CD14-positive monocyte (primary cell): Measurements from ENCODE around the gene LRRC52. TPM values are rescaled to one million over a fixed set of nuclear protein-coding genes. Genes with fewer than 3 reads are reported as not detected.

Source experiments
- DNase-seq, 3 donors: peaks; one replicate each; pipeline ENCODE4 v3.0.0-alpha.2; 2011 to 2022
- H2AFZ ChIP-seq: 2 replicates; pipeline ENCODE4 v1.6.0; 2012; ENCODE audit warnings: mild to moderate bottlenecking, low read depth, low read length, inconsistent platforms; ENCODE audit not compliant: insufficient read depth, poor library complexity, severe bottlenecking
- H3K27ac ChIP-seq, 2 donors: 1 replicate in 1 of 2; 2 replicates in 1 of 2; pipeline ENCODE4 v1.5.1; 2012 to 2013; ENCODE audit warnings: low read length in 2 of 2, control low read depth in 1 of 2, inconsistent platforms in 1 of 2, low read depth in 1 of 2, mild to moderate bottlenecking in 1 of 2
- H3K27me3 ChIP-seq, 2 donors: one replicate each; pipeline versions ENCODE4 v1.6.0 to v1.6.1; 2011 to 2013; ENCODE audit warnings: low read length in 2 of 2; ENCODE audit not compliant: control insufficient read depth in 2 of 2, insufficient read depth in 2 of 2
- H3K36me3 ChIP-seq, 2 donors: replicated peaks in 1 of 2; 1 replicate in 1 of 2; 2 replicates in 1 of 2; pipeline versions ENCODE4 v1.5.1 to v1.6.1; 2012 to 2013; ENCODE audit warnings: low read length in 2 of 2, control low read depth in 1 of 2, inconsistent platforms in 1 of 2, mild to moderate bottlenecking in 1 of 2; ENCODE audit not compliant: insufficient read depth in 2 of 2, control insufficient read depth in 1 of 2
- H3K4me1 ChIP-seq, 2 donors: 1 replicate in 1 of 2; 2 replicates in 1 of 2; pipeline versions ENCODE4 v1.5.1 to v1.6.1; 2012 to 2013; ENCODE audit warnings: low read length in 2 of 2, control low read depth in 1 of 2, inconsistent platforms in 1 of 2, mild to moderate bottlenecking in 1 of 2, moderate library complexity in 1 of 2; ENCODE audit not compliant: insufficient read depth in 2 of 2, control insufficient read depth in 1 of 2
- H3K4me2 ChIP-seq: replicated peaks from 2 replicates; pipeline ENCODE3; 2012; ENCODE audit warnings: low read length, moderate library complexity, mild to moderate bottlenecking; ENCODE audit not compliant: poor library complexity, severe bottlenecking; ENCODE audit errors: extremely low read depth
- H3K4me3 ChIP-seq, 3 experiments: fragments of 200-600 bp in 1 of 3; sonication (generic) in 1 of 3; replicated peaks in 1 of 3; 1 replicate in 2 of 3; 2 replicates in 1 of 3; pipeline ENCODE4 v1.5.1; 2011 to 2013; ENCODE audit warnings: low read length in 3 of 3, mild to moderate bottlenecking in 3 of 3, control low read depth in 2 of 3, low read depth in 2 of 3, inconsistent platforms in 1 of 3, moderate library complexity in 1 of 3
- H3K79me2 ChIP-seq: 2 replicates; pipeline ENCODE4 v1.6.0; 2012; ENCODE audit warnings: mild to moderate bottlenecking, control low read depth, inconsistent platforms, low read length, moderate library complexity; ENCODE audit not compliant: insufficient read depth
- H3K9ac ChIP-seq: 2 replicates; pipeline ENCODE4 v1.6.0; 2017; ENCODE audit warnings: low read length, mild to moderate bottlenecking; ENCODE audit not compliant: insufficient read depth, poor library complexity, severe bottlenecking
- H3K9me3 ChIP-seq, 2 donors: replicated peaks in 1 of 2; 1 replicate in 1 of 2; 2 replicates in 1 of 2; pipeline versions ENCODE4 v1.5.1 to v1.6.1; 2012 to 2013; ENCODE audit warnings: low read length in 2 of 2, control low read depth in 1 of 2; ENCODE audit not compliant: control insufficient read depth in 1 of 2, insufficient read depth in 1 of 2
- H4K20me1 ChIP-seq: 2 replicates; pipeline ENCODE4 v1.6.0; 2012; ENCODE audit warnings: mild to moderate bottlenecking, low read length, control low read depth, moderate library complexity; ENCODE audit not compliant: insufficient read depth
- H3K27ac Mint-ChIP-seq, 7 donors: one replicate each; pipeline ENCODE4 v1.8.0; 2020; ENCODE audit warnings: mild to moderate bottlenecking in 7 of 7, mixed read lengths in 7 of 7, moderate library complexity in 6 of 7, inconsistent platforms in 2 of 7
- H3K27me3 Mint-ChIP-seq, 3 donors: one replicate each; pipeline ENCODE4 v1.8.0; 2021 to 2022; ENCODE audit warnings: low read depth in 3 of 3, mild to moderate bottlenecking in 3 of 3, mixed read lengths in 3 of 3, moderate library complexity in 3 of 3, inconsistent platforms in 1 of 3
- H3K36me3 Mint-ChIP-seq, 2 donors: one replicate each; pipeline ENCODE4 v1.8.0; 2020; ENCODE audit warnings: mixed read lengths in 2 of 2, inconsistent platforms in 1 of 2, mild to moderate bottlenecking in 1 of 2
- H3K4me1 Mint-ChIP-seq: one replicate; pipeline ENCODE4 v1.8.0; 2020; ENCODE audit warnings: mild to moderate bottlenecking, mixed read lengths
- H3K4me3 Mint-ChIP-seq, 2 donors: one replicate each; pipeline ENCODE4 v1.8.0; 2020; ENCODE audit warnings: mild to moderate bottlenecking in 2 of 2, mixed read lengths in 2 of 2, moderate library complexity in 1 of 2
- H3K9me3 Mint-ChIP-seq, 7 donors: one replicate each; pipeline ENCODE4 v1.8.0; 2020 to 2022; ENCODE audit warnings: mixed read lengths in 7 of 7, mild to moderate bottlenecking in 6 of 7, moderate library complexity in 6 of 7, inconsistent platforms in 2 of 7
- WGBS: methylation state at CpG from one replicate; pipeline ENCODE4 v1.1.5; 2013; ENCODE audit warnings: missing lambda C conversion rate; ENCODE audit not compliant: insufficient coverage; 5-methylcytosine and 5-hydroxymethylcytosine counted together
- intact Hi-C, 2 donors: fragments of 100-400 bp; cut with micrococcal nuclease; formaldehyde crosslinking; loops; one replicate each; pipeline versions ENCODE4 v1.15.0 to v1.15.1; 2023
- polyA plus RNA-seq, 3 donors: library from polyadenylated mRNA; depleted of rRNA in 1 of 3; unstranded in 2 of 3; stranded (reverse) in 1 of 3; fragments of 300-500 nt in 2 of 3; fragments of >200 nt in 1 of 3; fragmentation: Illumina TruSeq in 2 of 3; gene quantifications; 1 replicate in 2 of 3; 2 replicates in 1 of 3; pipeline ENCODE4 v1.2.3, GENCODE V29; 2012 to 2021
- TF ChIP-seq, protein P1 (sequence below): fragments of 200-600 bp; IDR thresholded peaks from one replicate; pipeline ENCODE4 v1.8.0; 2022; ENCODE audit warnings: antibody characterized with exemption, mild to moderate bottlenecking

Gene LRRC52
- polyA plus RNA-seq, 3 donors: not detected

DNA sequence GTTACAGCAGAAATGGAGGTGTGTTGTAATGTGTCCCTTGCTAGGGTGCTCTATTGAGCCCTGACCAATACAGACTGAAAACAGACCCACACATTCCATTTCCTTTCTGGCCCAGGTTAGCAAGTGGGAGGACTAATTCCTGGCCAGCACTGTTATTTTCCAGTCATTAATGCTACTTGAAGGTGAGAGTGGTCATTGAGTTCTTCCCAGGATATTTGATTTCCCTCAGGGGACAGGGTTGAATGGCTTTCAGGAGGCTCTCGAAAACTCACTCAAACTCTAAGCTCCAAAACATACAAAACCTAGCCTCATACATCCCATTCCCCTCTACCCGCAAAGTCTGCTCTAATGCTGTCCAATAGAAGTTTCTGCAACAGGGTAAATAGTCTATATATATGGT is 6.2 kb downstream of the LRRC52 start:
- Histone ChIP-seq H4K20me1 (no peaks in the 10 kb centered on the region), H3K9ac (no peak overlapping the region), H3K27ac (no peak overlapping the region), H3K27me3 (peaks cover 12 to 20% of the 10 kb centered on the region in 2 donors), H3K4me3 (no peak overlapping the region), H3K9me3 (no peaks in the 10 kb centered on the region), H3K36me3 (no peaks in the 10 kb centered on the region), H2AFZ (no peak overlapping the region), H3K4me2 (no peak overlapping the region), H3K79me2 (no peaks in the 10 kb centered on the region), H3K4me1 (no peaks in the 10 kb centered on the region)
- Mint-ChIP-seq H3K4me1 (no peaks in the 10 kb centered on the region), H3K36me3 (no peaks in the 10 kb centered on the region), H3K27ac (no peak overlapping the region), H3K4me3 (no peak overlapping the region), H3K9me3 (peaks cover 0 to 2% (median 0%) of the 10 kb centered on the region in 7 donors), H3K27me3 (peaks cover 13 to 28% (median 17%) of the 10 kb centered on the region in 3 donors)
- DNase-seq: no peak
- TF ChIP-seq, protein P1, sequence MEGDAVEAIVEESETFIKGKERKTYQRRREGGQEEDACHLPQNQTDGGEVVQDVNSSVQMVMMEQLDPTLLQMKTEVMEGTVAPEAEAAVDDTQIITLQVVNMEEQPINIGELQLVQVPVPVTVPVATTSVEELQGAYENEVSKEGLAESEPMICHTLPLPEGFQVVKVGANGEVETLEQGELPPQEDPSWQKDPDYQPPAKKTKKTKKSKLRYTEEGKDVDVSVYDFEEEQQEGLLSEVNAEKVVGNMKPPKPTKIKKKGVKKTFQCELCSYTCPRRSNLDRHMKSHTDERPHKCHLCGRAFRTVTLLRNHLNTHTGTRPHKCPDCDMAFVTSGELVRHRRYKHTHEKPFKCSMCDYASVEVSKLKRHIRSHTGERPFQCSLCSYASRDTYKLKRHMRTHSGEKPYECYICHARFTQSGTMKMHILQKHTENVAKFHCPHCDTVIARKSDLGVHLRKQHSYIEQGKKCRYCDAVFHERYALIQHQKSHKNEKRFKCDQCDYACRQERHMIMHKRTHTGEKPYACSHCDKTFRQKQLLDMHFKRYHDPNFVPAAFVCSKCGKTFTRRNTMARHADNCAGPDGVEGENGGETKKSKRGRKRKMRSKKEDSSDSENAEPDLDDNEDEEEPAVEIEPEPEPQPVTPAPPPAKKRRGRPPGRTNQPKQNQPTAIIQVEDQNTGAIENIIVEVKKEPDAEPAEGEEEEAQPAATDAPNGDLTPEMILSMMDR: no peak
- intact Hi-C loops: no loop called here
- no CpG with 5 or more reads among the region's 2 CpGs for WGBS

DNA sequence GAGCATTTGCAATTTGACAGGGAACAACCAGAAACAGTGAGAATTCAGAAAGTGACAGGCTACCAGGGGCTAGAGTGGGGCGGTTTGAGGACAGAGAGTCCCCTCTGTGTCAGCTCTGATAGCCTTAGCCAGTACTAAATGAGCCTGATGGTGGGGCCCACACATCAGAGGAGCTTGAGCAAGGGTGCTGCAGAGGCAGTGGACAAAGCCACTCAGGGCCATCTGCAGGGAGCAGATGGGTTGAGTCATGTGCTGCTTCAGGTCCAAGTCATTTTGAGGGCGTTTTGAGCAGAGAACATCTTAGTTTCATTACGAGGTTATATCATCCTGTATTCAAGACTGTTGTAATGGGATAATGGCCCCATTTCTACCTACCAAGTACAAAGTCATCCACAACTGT is 7.7 kb downstream of the LRRC52 start:
- Mint-ChIP-seq H3K9me3 (peaks cover 0 to 2% (median 0%) of the 10 kb centered on the region in 7 donors), H3K27me3 (peaks cover 12 to 22% (median 13%) of the 10 kb centered on the region in 3 donors), H3K4me3 (no peak overlapping the region), H3K4me1 (no peaks in the 10 kb centered on the region), H3K36me3 (no peaks in the 10 kb centered on the region), H3K27ac (no peak overlapping the region)
- Histone ChIP-seq H3K9me3 (no peaks in the 10 kb centered on the region), H3K36me3 (no peaks in the 10 kb centered on the region), H3K4me3 (no peak overlapping the region), H3K4me2 (no peak overlapping the region), H3K27ac (no peak overlapping the region), H4K20me1 (no peaks in the 10 kb centered on the region), H3K79me2 (no peaks in the 10 kb centered on the region), H2AFZ (no peak overlapping the region), H3K9ac (no peak overlapping the region), H3K27me3 (peaks cover 9 to 17% of the 10 kb centered on the region in 2 donors), H3K4me1 (no peaks in the 10 kb centered on the region)
- DNase-seq: no peak
- TF ChIP-seq, protein P1: no peak
- 91% methylated on average over 1 of the region's 3 CpGs for WGBS
- intact Hi-C loops: no loop called here
